Hippocampal formation (tissue), 2 donors: ENCODE data around the gene FAAH2.
"Not testable (repeated sequence)": the region's sequence is repeated elsewhere in the genome, so short reads cannot be mapped to it uniquely, and the experiment has no call there.

Experiments used
- DNase-seq, 2 donors: peaks; one replicate each; lab custom pipeline; 2025; lab: John Stamatoyannopoulos, UW

FAAH2 gene

GRCh38 chrX:57380026-57380796, 93.7 kb downstream of the FAAH2 start:
- no peak for DNase-seq

DNA sequence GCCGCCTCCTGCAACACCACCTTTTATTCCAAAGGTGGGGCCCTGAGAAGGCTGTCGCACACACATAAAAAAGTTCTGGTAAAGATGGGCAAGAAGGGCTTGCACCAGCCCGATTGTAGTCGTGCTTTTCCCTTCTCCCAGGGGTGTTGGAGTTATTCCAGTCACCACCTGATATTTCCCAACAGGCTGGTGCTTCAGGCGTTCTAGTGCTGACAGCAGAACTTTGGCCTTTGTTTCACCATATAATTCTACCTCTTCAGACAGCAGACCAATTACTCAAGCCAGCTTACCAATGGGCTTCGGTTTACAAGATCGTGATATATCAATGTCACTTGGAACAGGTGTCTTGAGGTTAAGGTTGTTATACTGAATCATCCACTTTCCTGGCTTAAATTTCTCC, 107.7 kb downstream of the FAAH2 start:
- not testable (repeated sequence) for DNase-seq

DNA sequence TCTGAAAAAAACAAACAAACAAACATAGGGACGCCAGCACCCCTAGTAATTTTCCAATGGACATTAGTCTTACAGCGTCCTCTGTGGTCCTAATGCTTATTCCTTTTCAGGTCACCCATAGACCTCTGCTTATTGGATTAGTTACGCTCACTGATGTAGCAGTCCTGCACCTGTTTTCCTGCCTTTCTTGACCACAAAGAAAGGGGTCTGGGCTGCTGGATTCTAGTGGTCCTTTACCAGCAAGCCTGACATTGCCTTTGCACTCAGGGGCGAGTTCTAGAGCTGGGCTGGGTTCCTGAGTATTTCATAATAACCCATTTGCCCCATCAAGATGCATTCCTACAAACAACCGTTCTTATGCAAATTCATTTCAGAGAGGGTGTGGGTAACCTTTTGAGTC, 116.7 kb downstream of the FAAH2 start:
- not testable (repeated sequence) for DNase-seq

GRCh38 chrX:57406149-57406548, 119.6 kb downstream of the FAAH2 start:
- DNase-seq, result no peak

DNA sequence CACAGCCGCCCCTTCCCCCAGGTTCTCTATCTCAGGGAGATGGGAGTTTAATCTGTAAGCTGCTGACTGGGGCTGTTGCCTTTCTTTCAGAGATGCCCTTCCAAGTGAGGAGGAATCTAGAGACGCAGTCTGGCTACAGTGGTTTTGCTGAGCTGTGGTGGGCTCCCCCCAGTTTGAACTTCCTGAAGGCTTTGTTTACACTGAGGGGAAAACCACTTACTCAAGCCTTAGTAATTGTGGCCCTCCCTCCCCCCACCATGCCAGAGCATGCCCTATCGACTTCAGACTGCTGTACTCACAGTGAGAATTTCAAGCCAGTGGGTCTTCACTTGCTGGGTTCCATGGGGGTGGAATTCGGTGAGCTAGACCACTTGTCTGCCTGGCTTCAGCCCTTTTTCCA, 131.3 kb downstream of the FAAH2 start:
- DNase-seq, result no peak

DNA sequence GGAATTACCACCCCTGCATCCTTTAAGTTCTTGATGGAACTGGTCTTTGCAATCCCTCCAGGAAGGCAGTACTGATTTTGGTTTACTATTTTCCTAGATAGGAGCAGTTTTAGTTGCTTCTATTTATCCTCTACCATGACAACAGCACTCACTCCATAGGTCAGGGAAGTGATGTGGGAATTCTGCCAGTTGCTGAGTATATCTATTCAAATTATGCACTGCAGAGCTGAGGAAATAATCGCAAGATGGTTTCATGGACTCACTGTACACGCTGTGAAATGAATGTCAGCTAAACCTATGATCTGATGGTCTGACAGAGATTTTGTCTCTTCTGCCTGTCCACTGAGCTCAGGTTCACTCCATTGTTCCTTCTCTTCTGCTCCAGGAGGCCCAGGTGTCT, 135.8 kb downstream of the FAAH2 start:
- no peak for DNase-seq

- no peak for DNase-seq
Measured at GRCh38 chrX:57422790-57423189, 136.3 kb downstream of the FAAH2 start.

GRCh38 chrX:57445076-57445475, 158.6 kb downstream of the FAAH2 start:
- no peak for DNase-seq

DNA sequence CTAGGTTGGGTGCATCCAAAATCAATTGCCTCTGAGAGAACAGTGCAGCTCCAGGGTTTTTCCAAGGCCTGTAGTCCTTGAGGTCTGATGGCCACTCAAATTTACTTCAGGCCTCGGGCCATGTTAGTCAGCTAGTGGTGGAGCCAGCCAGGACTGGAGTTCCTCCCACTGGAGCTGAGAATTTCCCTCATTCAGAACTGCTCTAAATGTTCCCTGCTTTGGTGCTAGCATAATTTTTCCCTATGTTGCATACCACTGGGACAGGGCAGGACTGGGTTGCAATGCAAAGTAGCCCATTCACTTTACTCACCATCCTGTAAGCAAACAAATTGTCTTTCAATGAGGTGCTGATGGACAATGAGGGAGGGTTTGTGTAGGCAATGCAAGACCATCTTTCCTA, 159.3 kb downstream of the FAAH2 start:
- no peak for DNase-seq

DNA sequence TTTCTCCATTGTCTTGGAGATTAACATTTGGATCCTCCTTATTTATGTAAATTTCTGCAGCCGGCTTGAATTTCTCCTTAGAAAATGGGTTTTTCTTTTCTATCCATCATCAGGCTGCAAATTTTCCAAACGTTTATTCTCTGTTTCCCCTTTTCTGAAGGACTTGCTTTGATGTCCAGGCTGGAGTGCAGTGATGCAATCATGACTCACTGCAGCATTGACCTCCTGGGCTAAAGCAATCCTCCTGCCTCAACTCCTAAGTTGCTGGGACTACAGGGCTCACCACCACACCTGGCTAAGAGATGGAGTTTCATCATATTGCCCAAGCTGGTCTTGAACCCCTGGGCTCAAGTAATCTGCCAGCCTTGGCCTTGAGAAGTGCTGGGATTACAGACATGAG, 161.3 kb downstream of the FAAH2 start:
- DNase-seq, result no peak

GRCh38 chrX:57451426-57452020, 165.0 kb downstream of the FAAH2 start:
- DNase-seq, result no peak

- DNase-seq, result no peak
Measured at GRCh38 chrX:57453901-57454300, 167.4 kb downstream of the FAAH2 start.

DNA sequence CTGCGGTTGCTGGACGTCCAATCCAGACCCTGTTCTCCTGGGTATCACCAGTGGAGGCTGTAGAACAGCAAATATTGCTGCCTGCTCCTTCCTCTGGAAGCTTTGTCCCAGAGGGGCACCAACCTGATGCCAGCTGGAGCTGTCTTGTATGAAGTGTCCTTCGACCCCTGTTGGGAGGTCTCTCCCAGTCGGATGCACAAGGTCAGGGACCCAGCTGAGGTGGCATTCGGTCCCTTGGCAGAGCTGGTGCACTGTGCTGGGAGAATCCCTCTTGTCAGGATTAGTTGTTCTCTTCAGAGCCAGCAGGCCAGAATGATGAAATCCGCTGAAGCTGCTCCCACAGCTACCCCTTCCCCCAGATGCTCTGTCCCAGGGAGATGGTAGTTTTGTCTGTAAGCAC, 195.0 kb downstream of the FAAH2 start:
- no peak for DNase-seq

DNA sequence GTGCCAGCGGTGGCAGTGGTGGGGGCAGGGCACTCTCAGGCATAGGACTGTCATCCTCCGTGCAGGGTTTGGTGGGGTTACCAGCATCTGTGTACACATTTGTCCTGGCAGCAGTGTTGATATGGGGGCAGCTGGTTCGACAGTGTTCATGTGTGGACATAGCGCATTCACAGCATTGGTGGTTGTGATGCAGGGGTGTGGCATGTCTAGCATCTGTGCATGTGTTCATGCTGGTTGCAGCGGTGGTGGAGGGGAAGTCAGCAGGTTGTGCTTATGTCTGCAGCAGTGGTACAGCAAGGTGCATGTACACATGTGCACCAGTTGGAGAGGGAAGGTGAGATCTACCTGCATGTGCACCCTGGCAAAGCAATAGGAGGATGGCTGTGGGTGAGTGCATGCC, 230.0 kb downstream of the FAAH2 start:
- DNase-seq, result no peak

DNA sequence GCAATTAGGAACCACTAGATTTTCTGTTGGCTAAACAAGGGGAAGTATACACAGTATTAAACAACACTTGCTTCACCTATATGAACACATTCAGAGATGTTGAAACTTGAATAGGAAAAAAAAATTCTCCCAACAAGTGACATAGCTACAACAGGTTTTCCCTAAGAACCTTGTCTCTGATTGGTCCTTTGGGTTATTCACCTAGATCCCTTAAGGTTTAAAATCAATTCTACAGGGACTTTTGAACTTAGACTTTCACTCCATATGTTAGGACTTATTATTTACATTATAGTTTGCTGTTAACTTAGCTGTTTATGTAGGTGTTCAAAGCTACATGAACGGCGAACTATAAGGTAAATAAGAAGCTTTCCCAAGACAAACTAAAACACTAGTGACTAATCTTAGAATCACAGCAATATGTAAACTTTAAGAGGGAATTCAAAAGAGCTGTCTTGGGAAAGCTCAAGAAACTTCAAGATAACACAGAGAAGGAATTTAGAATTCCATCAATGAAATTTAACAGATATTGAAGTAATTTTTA, 233.1 kb downstream of the FAAH2 start:
- no peak for DNase-seq

DNA sequence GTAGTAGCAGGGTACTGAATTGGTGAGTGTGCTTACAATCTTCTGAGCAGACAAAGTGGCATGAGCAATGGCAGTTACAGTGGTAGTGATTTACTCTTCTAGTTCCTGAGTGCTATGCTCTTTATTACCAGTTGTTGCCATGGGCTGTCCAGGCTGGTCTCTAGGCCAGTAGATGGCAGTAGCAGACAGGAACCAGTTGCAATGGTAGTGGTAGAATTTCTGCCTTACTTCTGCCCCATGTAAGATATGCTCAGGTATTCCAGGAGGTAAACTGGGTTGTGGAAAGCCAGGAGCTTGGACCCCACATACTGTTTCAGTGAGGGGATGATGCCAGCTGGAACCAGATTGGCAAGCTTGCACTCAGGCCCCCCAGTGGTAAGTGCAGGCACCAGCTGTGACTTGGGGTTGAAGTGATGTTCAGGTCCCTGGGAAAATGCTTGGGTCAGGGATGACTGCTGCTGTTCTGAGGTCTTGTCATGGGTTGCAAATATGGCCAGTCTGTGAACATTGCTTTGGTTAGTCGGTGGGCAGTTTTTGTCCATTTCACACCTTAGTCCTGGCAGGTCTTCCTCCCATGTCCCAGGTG, 242.3 kb downstream of the FAAH2 start:
- DNase-seq, result no peak
